HepG2 (cell line): ENCODE results near the gene NCBP2. TPM values are rescaled to one million over a fixed set of nuclear protein-coding genes. Genes with fewer than 3 reads are reported as not detected.
A peak's percentile ranks its signal among the peaks of the same experiment; 100 is the strongest.

ENCODE experiments used
- DMAP1 ChIP-seq: IDR thresholded peaks from 2 replicates; pipeline ENCODE4 v1.6.1; 2016
- E2F2 ChIP-seq: sonication (generic); formaldehyde crosslinking; IDR thresholded peaks from 2 replicates; pipeline ENCODE4 v1.4.0; 2020; ENCODE audit warnings: missing genetic modification reagents, borderline replicate concordance
- HNRNPK ChIP-seq: fragments of 200-400 bp; formaldehyde crosslinking; IDR thresholded peaks from 2 replicates; pipeline ENCODE4 v1.6.1; 2018; ENCODE audit warnings: low read length, low read depth, moderate library complexity, mild to moderate bottlenecking; ENCODE audit not compliant: poor library complexity, severe bottlenecking
- PCBP1 ChIP-seq: fragments of 200-400 bp; formaldehyde crosslinking; IDR thresholded peaks from 2 replicates; pipeline ENCODE4 v1.6.1; 2017; ENCODE audit warnings: mild to moderate bottlenecking, low read depth, low read length, borderline replicate concordance
- PLSCR1 ChIP-seq: sonication (generic); formaldehyde crosslinking; IDR thresholded peaks from 2 replicates; pipeline ENCODE4 v1.5.0; 2020; ENCODE audit warnings: missing genetic modification reagents, mild to moderate bottlenecking, borderline replicate concordance
- RORA ChIP-seq: sonication (generic); formaldehyde crosslinking; IDR thresholded peaks from 2 replicates; pipeline ENCODE4 v1.5.0; 2020; ENCODE audit warnings: mild to moderate bottlenecking, missing genetic modification reagents, moderate library complexity
- ZNF264 ChIP-seq: sonication (generic); formaldehyde crosslinking; IDR thresholded peaks from 2 replicates; pipeline ENCODE4 v1.4.0; 2020; ENCODE audit warnings: missing genetic modification reagents
- ZNF280B ChIP-seq: sonication (generic); formaldehyde crosslinking; IDR thresholded peaks from 2 replicates; pipeline ENCODE4 v1.5.0; 2020; ENCODE audit warnings: missing genetic modification reagents, mild to moderate bottlenecking, borderline replicate concordance
- ZNF280D ChIP-seq: sonication (generic); formaldehyde crosslinking; IDR thresholded peaks from 2 replicates; pipeline ENCODE4 v1.5.1; 2020; ENCODE audit warnings: mild to moderate bottlenecking, missing genetic modification reagents
- ZNF766 ChIP-seq: sonication (generic); formaldehyde crosslinking; IDR thresholded peaks from 2 replicates; pipeline ENCODE4 v1.5.0; 2020; ENCODE audit warnings: missing genetic modification reagents, borderline replicate concordance
- ZSCAN29 ChIP-seq: sonication (generic); formaldehyde crosslinking; conservative IDR thresholded peaks from 2 replicates; pipeline ENCODE4 v1.4.0; 2020; ENCODE audit warnings: mild to moderate bottlenecking, missing genetic modification reagents
- polyA plus RNA-seq, 8 experiments: library from polyadenylated mRNA; depleted of rRNA in 3 of 8; stranded (reverse) in 7 of 8; unstranded in 1 of 8; fragments of >200 nt; fragmentation: Illumina TruSeq in 4 of 8; extraction: Trizol in 4 of 8; gene quantifications; 2 replicates each; pipeline versions ENCODE4 v1.2.1 to v1.2.3, GENCODE V29; 2011 to 2016; ENCODE audit warnings: low read depth in 4 of 8, missing spikeins in 1 of 8, mixed read lengths in 1 of 8; ENCODE audit not compliant: insufficient read depth in 1 of 8
- total RNA-seq, 5 experiments: library from RNA; depleted of rRNA; stranded (reverse); fragments of >200 nt; fragmentation: Illumina TruSeq; extraction: Trizol; gene quantifications; 2 replicates each; pipeline ENCODE4 v1.2.3, GENCODE V29; 2016; ENCODE audit warnings: low read depth in 1 of 5

Gene NCBP2
- total and polyA plus RNA-seq, 2 of the 13 experiments (the other 11 are each of a cell fraction or from before 2014, with no cell fraction given) = 58.7 to 95.5 TPM

- TF ChIP-seq ZNF280D (CRISPR knock-in tag) (0 out of 2 replicates have a peak, but pooled peaks have one; percentile 28), HNRNPK (no peak), RORA (CRISPR knock-in tag) (no peak), ZNF280B (CRISPR knock-in tag) (no peak), ZNF264 (CRISPR knock-in tag) (no peak), ZSCAN29 (CRISPR knock-in tag) (peak; percentile 63; the same call in 1 of the 2 replicates), DMAP1 (CRISPR knock-in tag) (no peak), ZNF766 (CRISPR knock-in tag) (no peak), E2F2 (no peak), PCBP1 (no peak), PLSCR1 (CRISPR knock-in tag) (no peak)
- TF ChIP-seq, all 625 proteins: peak for 18
Measured at GRCh38 chr3:196965804-196966173, 23.5 kb upstream of the NCBP2 start (continued).
